T-helper 2 cell treated with Interferon-gamma antibody and Interleukin-4, amounts not matched to agents 5 μg/mL and 100 μg/mL, for 36 hours (primary cell): ENCODE measurements around the gene CSRNP3.

Source experiments
- DNase-seq: peaks from one replicate; pipeline ENCODE4 v3.0.0; 2021; ENCODE audit warnings: low spot score
- H3K27ac Mint-ChIP-seq: one replicate; pipeline ENCODE4 v1.8.0; 2021; ENCODE audit warnings: mild to moderate bottlenecking, mixed read lengths
- H3K27me3 Mint-ChIP-seq: one replicate; pipeline ENCODE4 v1.8.0; 2021; ENCODE audit warnings: low read depth, mixed read lengths
- H3K36me3 Mint-ChIP-seq: one replicate; pipeline ENCODE4 v1.8.0; 2021; ENCODE audit warnings: low read depth, mixed read lengths
- H3K4me1 Mint-ChIP-seq: one replicate; pipeline ENCODE4 v1.8.0; 2021; ENCODE audit warnings: low read depth, mixed read lengths
- H3K4me3 Mint-ChIP-seq: one replicate; pipeline ENCODE4 v1.8.0; 2022; ENCODE audit warnings: mild to moderate bottlenecking, moderate library complexity, mixed read lengths
- H3K9me3 Mint-ChIP-seq: one replicate; pipeline ENCODE4 v1.8.0; 2021; ENCODE audit warnings: mixed read lengths

The CSRNP3 gene

DNA sequence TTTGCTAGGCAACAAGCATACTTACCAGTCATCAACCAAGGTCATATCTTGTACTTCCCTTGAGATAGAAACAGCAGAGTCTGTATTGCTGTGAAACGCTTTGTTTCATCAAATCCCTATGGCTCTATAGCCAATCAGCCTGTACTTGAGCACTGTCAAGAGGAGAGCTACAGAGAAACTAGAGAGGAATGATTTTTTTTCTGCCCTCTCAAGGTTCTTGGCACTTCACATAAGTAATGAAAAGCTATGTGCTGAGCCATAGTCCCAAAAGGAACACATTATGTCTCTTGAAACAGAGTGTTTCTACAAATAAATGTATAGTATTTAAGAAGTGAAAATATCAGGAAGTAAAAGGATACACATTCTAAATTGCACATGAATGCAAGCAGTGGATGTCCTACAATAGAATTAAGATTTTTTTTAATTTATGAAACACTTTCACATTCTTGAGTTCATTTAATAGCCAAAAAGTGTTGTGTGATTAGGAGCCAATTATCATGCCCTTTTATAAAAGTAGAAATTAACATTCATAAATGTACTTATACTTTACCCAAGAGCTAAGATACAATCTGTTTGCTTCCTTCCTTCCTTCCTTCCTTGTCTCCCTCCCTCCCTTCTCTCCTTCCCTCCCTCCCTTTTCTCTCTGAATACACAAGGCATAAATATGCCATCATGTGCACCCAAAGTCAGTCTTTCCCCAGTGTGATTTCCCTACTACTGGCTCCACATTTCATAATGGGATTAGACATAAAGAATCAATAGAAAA is 131.8 kb downstream of the CSRNP3 start:
- no peaks in the 10 kb centered on the region for H3K36me3 Mint-ChIP-seq
- H3K27me3 Mint-ChIP-seq: no peaks in the 10 kb centered on the region

GRCh38 chr2:165601928-165602521 is 132.5 kb downstream of the CSRNP3 start:
- Mint-ChIP-seq H3K4me3 (no peak overlapping the region), H3K9me3 (no peaks in the 10 kb centered on the region), H3K27me3 (no peaks in the 10 kb centered on the region), H3K27ac (no peak overlapping the region), H3K36me3 (no peaks in the 10 kb centered on the region), H3K4me1 (no peaks in the 10 kb centered on the region)
- DNase-seq: no peak

More for the DNA sequence above, 131.8 kb downstream of the CSRNP3 start:
- Mint-ChIP-seq H3K27ac (no peak overlapping the region), H3K4me3 (no peak overlapping the region), H3K4me1 (no peaks in the 10 kb centered on the region), H3K9me3 (no peaks in the 10 kb centered on the region)
- DNase-seq: no peak

DNA sequence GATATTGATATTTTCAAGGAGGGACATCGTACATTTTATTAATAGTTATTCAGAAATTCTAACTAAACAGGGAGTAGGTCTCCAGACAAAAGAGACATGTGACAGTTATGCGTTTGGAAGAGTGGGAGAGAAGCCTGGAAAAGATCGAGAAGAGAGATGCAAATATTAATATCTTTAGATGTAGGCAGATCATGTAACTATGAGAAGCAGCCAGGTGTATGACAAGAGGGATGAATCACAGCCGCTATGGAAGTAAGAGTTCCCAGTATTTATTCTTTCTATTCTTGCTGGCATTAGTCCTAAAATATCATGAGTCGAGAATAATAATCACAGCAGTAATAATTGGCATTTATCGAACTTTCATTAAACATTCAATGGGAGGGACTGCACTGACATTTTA is 140.2 kb downstream of the CSRNP3 start:
- Mint-ChIP-seq H3K27me3 (no peaks in the 10 kb centered on the region), H3K4me3 (no peak overlapping the region), H3K9me3 (no peaks in the 10 kb centered on the region), H3K36me3 (no peaks in the 10 kb centered on the region), H3K27ac (no peak overlapping the region), H3K4me1 (peaks cover 2% of the 10 kb centered on the region)
- no peak for DNase-seq

- no peak for DNase-seq
- Mint-ChIP-seq H3K4me3 (no peak overlapping the region), H3K9me3 (no peaks in the 10 kb centered on the region), H3K36me3 (no peaks in the 10 kb centered on the region), H3K4me1 (peaks cover 2% of the 10 kb centered on the region), H3K27ac (no peak overlapping the region), H3K27me3 (no peaks in the 10 kb centered on the region)
Observed at GRCh38 chr2:165610591-165611029, 141.1 kb downstream of the CSRNP3 start.

DNA sequence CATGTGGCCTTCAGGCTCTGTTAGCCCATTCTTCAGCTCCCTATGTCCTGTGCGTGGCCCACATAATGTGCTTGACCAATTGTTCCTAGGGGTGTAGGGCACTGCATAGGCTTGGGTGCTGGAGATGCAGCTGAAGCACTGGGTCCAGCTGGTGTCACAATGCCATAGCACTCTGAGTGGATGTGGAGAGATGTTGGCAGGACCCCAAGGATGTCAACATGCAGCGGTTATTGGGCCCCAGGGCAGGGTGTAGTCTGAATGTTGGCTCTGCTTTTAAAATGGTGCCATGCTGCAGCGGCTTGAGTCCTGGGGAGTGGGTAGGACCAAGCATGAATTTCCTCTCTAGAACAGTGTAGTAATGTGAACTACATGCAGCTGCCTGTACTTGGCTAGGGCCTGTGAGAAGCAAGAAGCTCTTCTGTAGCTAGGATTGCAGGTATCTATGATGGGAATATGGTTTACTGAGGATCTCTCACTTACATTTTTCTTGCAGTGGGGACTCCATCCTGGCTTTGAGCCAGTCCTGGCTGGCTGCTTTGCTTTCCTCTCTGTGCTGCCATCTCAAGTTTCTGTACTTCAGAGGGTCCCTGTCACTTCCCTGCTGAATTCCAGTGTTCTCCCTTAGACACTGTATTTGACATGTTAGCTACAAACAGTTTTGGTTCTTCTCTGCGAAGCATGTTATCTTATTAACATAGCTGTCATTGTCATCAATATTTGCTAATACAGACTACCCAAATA is 148.4 kb downstream of the CSRNP3 start:
- Mint-ChIP-seq H3K9me3 (no peaks in the 10 kb centered on the region), H3K27ac (no peak overlapping the region), H3K36me3 (no peaks in the 10 kb centered on the region), H3K4me1 (no peaks in the 10 kb centered on the region), H3K4me3 (no peak overlapping the region), H3K27me3 (no peaks in the 10 kb centered on the region)
- DNase-seq: no peak

DNA sequence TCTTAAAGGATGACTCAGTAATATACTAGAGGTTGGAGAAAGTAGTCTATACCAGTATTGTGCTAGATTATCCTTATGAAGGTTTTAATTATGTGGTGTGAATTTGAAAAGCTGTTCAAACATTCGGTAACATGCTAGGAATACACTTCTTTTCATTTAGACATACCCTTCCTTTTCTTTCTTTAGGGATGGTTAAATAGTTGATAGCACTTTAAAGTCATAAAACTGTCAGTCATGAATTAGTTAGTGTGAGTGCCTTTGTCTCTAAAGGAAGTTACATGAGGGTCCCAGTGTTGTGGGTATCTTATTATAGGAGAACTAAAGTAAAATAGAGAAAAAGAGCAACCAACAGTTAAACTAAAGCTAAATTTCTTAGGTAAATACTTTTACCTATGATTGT is 149.3 kb downstream of the CSRNP3 start:
- H3K27ac Mint-ChIP-seq: no peak overlapping the region
- H3K4me1 Mint-ChIP-seq: no peaks in the 10 kb centered on the region
- no peaks in the 10 kb centered on the region for H3K36me3 Mint-ChIP-seq
- DNase-seq: no peak
- no peak overlapping the region for H3K4me3 Mint-ChIP-seq
- H3K27me3 Mint-ChIP-seq: no peaks in the 10 kb centered on the region
- H3K9me3 Mint-ChIP-seq: no peaks in the 10 kb centered on the region

- H3K27ac Mint-ChIP-seq: no peak overlapping the region
- H3K36me3 Mint-ChIP-seq: no peaks in the 10 kb centered on the region
- no peaks in the 10 kb centered on the region for H3K4me1 Mint-ChIP-seq
- H3K4me3 Mint-ChIP-seq: no peak overlapping the region
- H3K9me3 Mint-ChIP-seq: no peaks in the 10 kb centered on the region
- H3K27me3 Mint-ChIP-seq: no peaks in the 10 kb centered on the region
- DNase-seq: no peak
Observed at GRCh38 chr2:165621086-165621560, 151.6 kb downstream of the CSRNP3 start.

DNA sequence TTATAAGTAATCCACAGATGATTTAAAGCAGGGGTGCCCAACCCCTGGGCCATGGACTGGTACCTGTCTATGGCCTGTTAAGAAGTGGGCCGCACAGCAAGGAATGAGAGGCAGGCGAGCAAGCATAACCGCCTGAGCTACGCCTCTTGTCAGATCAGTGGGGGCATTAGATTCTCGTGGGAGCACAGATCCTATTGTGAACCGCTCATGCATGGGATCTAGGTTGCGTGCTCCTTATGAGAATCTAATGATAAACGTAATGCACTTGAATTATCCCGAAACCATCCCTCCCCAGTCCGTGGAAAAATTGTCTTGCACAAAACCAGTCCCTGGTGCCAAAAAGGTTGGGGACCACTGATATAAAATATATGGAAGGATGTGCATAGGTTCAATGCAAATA is 153.7 kb downstream of the CSRNP3 start:
- Mint-ChIP-seq H3K27ac (no peak overlapping the region), H3K27me3 (no peaks in the 10 kb centered on the region), H3K9me3 (no peaks in the 10 kb centered on the region), H3K36me3 (no peaks in the 10 kb centered on the region), H3K4me1 (no peaks in the 10 kb centered on the region), H3K4me3 (no peak overlapping the region)
- no peak for DNase-seq

GRCh38 chr2:165623783-165624469 is 154.4 kb downstream of the CSRNP3 start:
- Mint-ChIP-seq H3K9me3 (no peaks in the 10 kb centered on the region), H3K36me3 (no peaks in the 10 kb centered on the region), H3K27ac (no peak overlapping the region), H3K4me3 (no peak overlapping the region), H3K4me1 (no peaks in the 10 kb centered on the region), H3K27me3 (no peaks in the 10 kb centered on the region)
- no peak for DNase-seq

DNA sequence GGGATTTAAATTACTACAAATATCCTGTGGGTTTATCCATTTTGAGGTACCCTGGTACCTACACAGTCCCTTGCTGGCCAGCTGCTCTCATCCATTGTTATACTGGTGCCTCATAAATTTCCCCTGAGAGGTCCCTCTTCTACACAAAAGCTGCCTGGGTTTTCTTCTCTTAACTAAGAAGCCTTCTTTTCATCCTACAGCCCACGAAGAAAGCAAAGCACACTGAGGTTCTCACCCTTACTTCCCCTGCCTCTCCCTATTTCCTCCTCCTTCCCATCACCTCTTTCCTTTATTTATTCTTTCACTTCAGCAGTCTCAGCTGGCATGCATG is 154.9 kb downstream of the CSRNP3 start:
- Mint-ChIP-seq H3K9me3 (no peaks in the 10 kb centered on the region), H3K4me1 (no peaks in the 10 kb centered on the region), H3K27ac (no peak overlapping the region), H3K27me3 (no peaks in the 10 kb centered on the region), H3K36me3 (no peaks in the 10 kb centered on the region), H3K4me3 (no peak overlapping the region)
- no peak for DNase-seq

- DNase-seq: no peak
- H3K9me3 Mint-ChIP-seq: no peaks in the 10 kb centered on the region
- no peak overlapping the region for H3K4me3 Mint-ChIP-seq
- peaks cover 5% of the 10 kb centered on the region for H3K4me1 Mint-ChIP-seq
- H3K36me3 Mint-ChIP-seq: no peaks in the 10 kb centered on the region
- no peak overlapping the region for H3K27ac Mint-ChIP-seq
- peaks cover 3% of the 10 kb centered on the region for H3K27me3 Mint-ChIP-seq
Observed at GRCh38 chr2:165627470-165627869, 158.0 kb downstream of the CSRNP3 start.

DNA sequence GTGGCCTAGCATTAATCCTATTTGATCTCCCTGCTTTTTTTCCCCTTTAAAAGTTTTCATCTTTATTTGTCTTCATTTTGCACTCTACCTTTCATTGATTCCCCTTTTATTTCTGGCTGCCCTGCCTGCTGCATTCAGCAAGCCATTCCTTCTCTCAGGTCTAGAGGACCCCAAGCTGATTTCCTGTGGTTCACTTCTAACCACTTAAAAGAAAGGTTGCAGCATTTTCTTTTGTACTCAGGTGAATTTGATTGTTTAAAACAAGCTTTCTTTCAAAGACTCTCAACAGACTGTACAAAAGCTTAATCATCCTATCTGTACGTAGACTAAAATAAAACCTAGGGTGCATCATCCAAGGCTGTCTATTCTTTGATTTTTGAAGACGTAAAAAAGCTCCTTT is 160.3 kb downstream of the CSRNP3 start:
- H3K27me3 Mint-ChIP-seq: peaks cover 3% of the 10 kb centered on the region
- no peak for DNase-seq
- H3K27ac Mint-ChIP-seq: no peak overlapping the region
- peaks cover 5% of the 10 kb centered on the region for H3K4me1 Mint-ChIP-seq
- H3K4me3 Mint-ChIP-seq: no peak overlapping the region
- H3K36me3 Mint-ChIP-seq: no peaks in the 10 kb centered on the region
- no peaks in the 10 kb centered on the region for H3K9me3 Mint-ChIP-seq

DNA sequence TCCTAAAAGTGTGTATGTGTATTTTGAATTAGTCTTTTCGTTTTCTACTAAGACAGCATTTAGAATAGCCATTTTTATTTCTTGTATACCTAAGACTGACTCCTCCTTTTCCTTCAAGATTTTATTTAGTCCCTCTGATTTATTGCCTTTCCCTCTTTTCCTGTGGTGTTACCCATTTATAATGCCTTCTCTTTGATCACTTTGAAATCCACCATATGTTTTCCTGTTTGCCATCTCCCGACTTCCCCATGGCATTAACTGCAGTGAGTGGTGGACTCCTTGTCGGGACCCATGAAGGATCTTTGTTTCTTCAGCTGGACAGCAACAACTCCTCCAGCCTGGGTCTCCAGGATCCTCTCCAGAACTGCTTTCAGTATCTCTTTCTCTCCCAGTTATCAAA is 160.7 kb downstream of the CSRNP3 start:
- DNase-seq: no peak
- Mint-ChIP-seq H3K9me3 (no peaks in the 10 kb centered on the region), H3K4me3 (no peak overlapping the region)

DNA sequence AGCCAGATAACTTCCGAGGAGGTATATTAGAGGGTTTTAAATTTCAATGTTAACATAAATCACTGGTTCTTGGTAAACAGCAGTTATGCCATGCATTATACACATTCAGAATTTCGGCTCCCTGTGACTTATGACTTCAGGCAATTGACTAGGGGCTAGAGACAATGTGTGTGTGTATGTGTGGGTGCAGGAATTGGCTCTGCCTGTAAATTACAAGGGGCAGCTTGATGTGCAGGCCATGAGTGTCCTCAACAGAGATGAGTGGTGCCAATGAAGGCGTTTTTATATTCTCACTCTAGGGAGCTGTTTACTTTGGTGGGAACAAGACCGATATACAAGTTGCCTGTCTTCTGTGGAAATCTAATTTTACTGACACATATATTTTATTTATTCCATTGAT is 161.6 kb downstream of the CSRNP3 start:
- H3K27me3 Mint-ChIP-seq: peaks cover 3% of the 10 kb centered on the region
- DNase-seq: no peak
- H3K4me3 Mint-ChIP-seq: no peak overlapping the region
- H3K27ac Mint-ChIP-seq: no peak overlapping the region
- no peaks in the 10 kb centered on the region for H3K36me3 Mint-ChIP-seq
- H3K4me1 Mint-ChIP-seq: peaks cover 5% of the 10 kb centered on the region
- no peaks in the 10 kb centered on the region for H3K9me3 Mint-ChIP-seq

More for the DNA sequence above, 160.7 kb downstream of the CSRNP3 start:
- peaks cover 3% of the 10 kb centered on the region for H3K27me3 Mint-ChIP-seq
- H3K36me3 Mint-ChIP-seq: no peaks in the 10 kb centered on the region
- H3K4me1 Mint-ChIP-seq: peaks cover 5% of the 10 kb centered on the region
- no peak overlapping the region for H3K27ac Mint-ChIP-seq
